HG03159 (cell line): ENCODE measurements around the gene TMEM238L.

Source experiments
- ATAC-seq: cut with Tn5 transposase; IDR thresholded peaks from one replicate; pipeline ENCODE4 v1.9.1; 2021; ENCODE audit warnings: mild to moderate bottlenecking, moderate library complexity; ENCODE audit not compliant: unreplicated experiment

Gene TMEM238L

DNA sequence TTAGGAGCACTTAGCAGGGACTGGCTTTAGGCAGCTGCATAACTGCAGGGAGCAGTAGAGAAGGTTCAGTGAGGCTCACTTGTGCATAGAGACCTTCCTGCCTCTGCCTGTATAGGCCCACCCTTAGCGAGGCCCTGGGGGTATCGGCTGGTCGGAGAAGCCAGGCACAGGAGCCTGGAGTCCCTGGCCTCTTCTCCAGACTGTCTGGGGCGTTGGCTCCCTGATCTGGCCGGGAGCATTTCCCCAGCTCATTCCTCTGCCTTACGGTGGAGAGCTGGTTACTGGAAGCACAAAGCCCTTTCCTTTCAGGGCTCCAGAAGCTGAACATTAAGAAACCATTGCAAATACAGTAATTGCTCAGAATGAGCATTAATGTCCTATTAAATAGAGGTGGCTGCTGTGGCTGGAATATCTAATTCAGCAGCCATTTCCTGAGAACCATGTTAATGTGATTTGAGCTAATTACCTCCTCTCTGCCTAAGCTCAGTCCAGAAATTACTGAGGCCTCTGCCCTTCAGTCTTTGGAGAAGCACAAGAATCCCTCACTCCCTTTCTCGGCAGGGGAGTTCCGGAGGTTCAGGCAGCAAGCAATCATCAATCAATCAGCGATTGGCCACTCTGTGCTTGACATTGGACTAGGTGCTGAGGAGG is 55.2 kb downstream of the TMEM238L start:
- ATAC-seq, result no peak

DNA sequence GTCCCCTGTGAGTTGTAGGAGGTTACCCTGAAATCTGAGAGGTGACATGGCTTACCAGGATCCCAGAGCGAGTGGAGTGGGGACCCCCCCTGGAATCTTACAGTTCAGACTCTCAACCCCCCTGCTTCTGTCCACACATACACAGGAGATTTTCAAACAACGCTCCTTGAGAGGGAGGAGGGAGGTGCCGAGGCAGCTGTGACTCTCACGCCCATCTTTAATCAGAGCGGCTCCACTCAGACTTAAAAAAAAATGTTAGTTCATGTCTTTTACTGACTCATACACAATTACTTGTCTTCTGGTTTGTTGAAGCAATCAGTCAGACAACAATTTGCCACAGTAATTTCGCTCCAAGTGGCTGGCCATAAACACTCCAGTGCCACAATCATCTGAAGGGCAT is 58.7 kb downstream of the TMEM238L start:
- ATAC-seq, result no peak
